Motor neuron (in vitro differentiated cells): ENCODE data around the gene PMM1. TPM values are rescaled to one million over a fixed set of nuclear protein-coding genes. Genes with fewer than 3 reads are reported as not detected.

Source experiments
- total RNA-seq, 8 experiments: library from RNA; unstranded; fragments of 300-600 nt; gene quantifications; 2 replicates each; pipeline versions ENCODE4 v1.2.3 to v1.2.4, GENCODE V29; 2022

PMM1 gene
- total RNA-seq, 8 experiments from 2014 or later, result 18.5 to 43.0 (median 26.4) TPM

Other genes with a start within 250 kb of the PMM1 start
- 1 to 10 TPM; 3.1 to 6.6 (median 4.9) TPM for gene TEF, start 207.9 kb downstream of the PMM1 start, total RNA-seq
- gene TOB2, start 143.0 kb downstream of the PMM1 start, total RNA-seq, result 10 to 100 TPM in 7 of 8 experiments, 1 to 10 TPM in 1; 9.7 to 38.3 (median 22.3) TPM
- gene PHF5A, start 121.1 kb downstream of the PMM1 start, total RNA-seq, result 10 to 100 TPM; 44.1 to 84.5 (median 57.5) TPM
- gene ACO2, start 120.7 kb downstream of the PMM1 start, total RNA-seq, result 100 to 1,000 TPM in 3 of 8 experiments, 10 to 100 TPM in 5; 59.9 to 182 (median 83.6) TPM
- gene POLR3H, start 45.4 kb downstream of the PMM1 start, total RNA-seq, result 10 to 100 TPM; 11.6 to 43.1 (median 22.4) TPM
- gene CSDC2, start 28.8 kb downstream of the PMM1 start, total RNA-seq, result 10 to 100 TPM in 1 of 8 experiments, 1 to 10 TPM in 6, under 1 TPM in 1; 0.10 to 18.5 (median 5.6) TPM
- 10 to 100 TPM; 25.7 to 60.9 (median 34.1) TPM for gene DESI1, start 31.2 kb upstream of the PMM1 start, total RNA-seq
- gene XRCC6, start 31.5 kb upstream of the PMM1 start, total RNA-seq, result 100 to 1,000 TPM; 205 to 384 (median 275) TPM
- gene SNU13, start 99.0 kb upstream of the PMM1 start, total RNA-seq, result 100 to 1,000 TPM; 119 to 227 (median 162) TPM
- gene MEI1, start 109.7 kb upstream of the PMM1 start, total RNA-seq, result 1 to 10 TPM in 5 of 8 experiments, under 1 TPM in 2, not detected in 1; 0.11 to 3.5 (median 2.1) TPM
- gene CCDC134, start 210.8 kb upstream of the PMM1 start, total RNA-seq, result 10 to 100 TPM in 4 of 8 experiments, 1 to 10 TPM in 4; 7.0 to 19.0 (median 10.2) TPM
- gene SREBF2, start 243.3 kb upstream of the PMM1 start, total RNA-seq, result 100 to 1,000 TPM in 6 of 8 experiments, 10 to 100 TPM in 2; 40.9 to 173 (median 120) TPM